GM03348 (cell line): ENCODE measurements around the gene FRS2.
"Not testable (repeated sequence)": the region's sequence is repeated elsewhere in the genome, so short reads cannot be mapped to it uniquely, and the experiment has no call there.

ENCODE experiments used
- DNase-seq: peaks from one replicate; pipeline ENCODE4 v3.0.0; 2012; ENCODE audit warnings: low spot score

The FRS2 gene

GRCh38 chr12:69470189-69471075 is at the start of gene FRS2:
Gene FRS2, plus strand, starts transcription at chr12:69470388. Its CDS starts 98,643 bp downstream, at chr12:69569031.
- DNase-seq, result peak; percentile 97

DNA sequence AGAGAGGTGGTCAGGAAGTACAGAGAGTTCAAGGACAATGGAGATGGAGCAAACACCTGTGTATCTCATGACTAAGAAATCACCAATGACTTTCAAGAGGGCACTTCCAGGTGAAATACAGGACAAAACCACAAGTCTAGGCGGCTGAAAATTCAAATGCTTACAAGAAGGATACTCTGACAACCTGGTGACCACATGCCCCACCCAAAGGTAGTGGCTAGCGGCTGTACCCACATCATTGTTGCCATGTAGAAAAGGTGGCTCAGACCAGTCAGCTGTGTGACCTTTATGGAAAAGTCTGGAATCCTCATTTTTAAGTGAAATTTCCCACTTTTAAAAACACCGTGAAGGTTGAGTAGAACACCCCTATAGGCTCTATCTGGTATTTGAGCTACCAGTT is 48.6 kb upstream of the FRS2 start:
- DNase-seq, result no peak

- DNase-seq, result no peak
These were observed 46.9 kb upstream of the FRS2 start for GRCh38 chr12:69423037-69423905.

DNA sequence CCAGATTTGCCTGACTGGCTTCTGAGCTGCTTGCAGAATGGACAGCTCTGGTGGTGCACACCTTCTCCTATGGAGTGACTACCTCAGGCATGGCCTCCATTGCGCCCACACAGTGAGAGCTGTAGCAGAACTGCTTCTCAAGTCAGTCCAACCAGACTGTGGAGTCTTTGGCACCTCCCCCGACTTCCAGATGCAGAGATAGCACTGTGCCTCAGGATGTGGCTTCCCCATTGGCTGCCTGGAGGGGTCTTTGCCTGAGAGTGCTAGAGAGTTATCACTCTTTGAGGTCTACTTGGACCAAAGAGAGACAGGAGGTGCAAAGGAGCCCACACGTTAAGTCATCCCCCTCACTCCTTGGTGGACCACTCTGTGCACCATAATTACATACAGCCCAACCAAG is 44.8 kb upstream of the FRS2 start:
- DNase-seq, result no peak

- no peak for DNase-seq
These were observed 41.7 kb upstream of the FRS2 start for GRCh38 chr12:69428351-69429073.

- DNase-seq, result no peak
These were observed 39.1 kb upstream of the FRS2 start for GRCh38 chr12:69430942-69431590.

GRCh38 chr12:69431591-69432222 is 38.5 kb upstream of the FRS2 start:
- no peak for DNase-seq

GRCh38 chr12:69433653-69434052 is 36.5 kb upstream of the FRS2 start:
- no peak for DNase-seq

- peak; percentile 21 for DNase-seq
These were observed 34.5 kb upstream of the FRS2 start for GRCh38 chr12:69435644-69436043.

DNA sequence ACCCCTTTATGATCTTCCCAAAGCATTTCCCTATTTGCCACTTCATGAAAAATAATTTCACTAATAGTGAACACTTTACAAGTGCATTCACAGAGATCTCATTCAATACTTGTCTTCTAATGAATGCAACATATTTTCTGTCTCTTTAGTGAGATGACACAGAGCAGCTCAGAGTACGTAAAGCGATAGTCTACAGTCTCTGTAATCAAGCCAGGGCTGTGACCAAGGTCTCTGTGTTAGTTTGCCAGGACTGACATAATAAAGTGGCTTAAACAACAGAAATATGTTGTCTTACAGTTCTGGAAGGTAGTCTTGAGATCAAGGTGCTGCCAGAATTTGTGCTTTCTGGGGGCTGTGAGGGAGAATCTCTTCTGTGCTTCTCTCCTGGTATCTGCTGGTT is 33.1 kb upstream of the FRS2 start:
- DNase-seq, result no peak

DNA sequence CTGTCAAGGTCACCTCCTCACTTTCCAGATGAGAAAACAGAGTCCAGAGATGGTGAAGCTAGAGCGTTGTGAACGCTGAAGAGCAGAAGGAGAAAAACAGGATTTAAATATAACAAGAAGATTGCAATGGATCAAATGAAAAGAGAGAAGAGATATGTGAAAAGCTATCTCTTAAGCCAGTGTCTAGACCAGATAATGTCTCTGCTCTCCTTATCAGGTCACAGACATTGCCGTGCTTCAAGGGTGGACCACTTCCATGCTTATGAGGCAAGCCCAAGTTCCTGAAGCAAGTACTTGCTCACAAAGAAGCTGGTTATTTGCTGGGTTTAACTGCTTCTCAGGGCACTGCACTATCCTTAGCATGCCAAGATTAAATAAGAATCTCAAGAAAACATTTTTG is 31.6 kb upstream of the FRS2 start:
- no peak for DNase-seq

DNA sequence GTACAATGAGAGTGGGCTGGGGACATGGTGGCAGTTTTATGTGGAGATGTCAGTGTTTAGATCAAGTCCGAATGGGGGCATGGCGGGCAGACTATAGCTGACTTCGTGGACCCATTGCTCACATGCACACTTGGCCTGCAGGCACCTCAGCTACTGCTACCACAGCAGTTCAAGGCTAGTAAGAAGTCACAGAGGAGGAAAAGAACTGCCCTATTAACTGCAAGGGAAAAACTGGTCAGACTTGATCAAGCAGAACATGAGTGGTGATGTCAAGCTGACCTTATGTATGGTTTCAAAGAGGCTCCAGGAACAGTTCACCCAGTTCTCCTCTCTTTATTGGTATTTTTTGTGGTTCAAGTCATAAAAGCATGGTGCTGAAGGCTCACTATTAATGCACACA is 30.2 kb upstream of the FRS2 start:
- no peak for DNase-seq

- no peak for DNase-seq
These were observed 29.3 kb upstream of the FRS2 start for GRCh38 chr12:69440886-69441285.

DNA sequence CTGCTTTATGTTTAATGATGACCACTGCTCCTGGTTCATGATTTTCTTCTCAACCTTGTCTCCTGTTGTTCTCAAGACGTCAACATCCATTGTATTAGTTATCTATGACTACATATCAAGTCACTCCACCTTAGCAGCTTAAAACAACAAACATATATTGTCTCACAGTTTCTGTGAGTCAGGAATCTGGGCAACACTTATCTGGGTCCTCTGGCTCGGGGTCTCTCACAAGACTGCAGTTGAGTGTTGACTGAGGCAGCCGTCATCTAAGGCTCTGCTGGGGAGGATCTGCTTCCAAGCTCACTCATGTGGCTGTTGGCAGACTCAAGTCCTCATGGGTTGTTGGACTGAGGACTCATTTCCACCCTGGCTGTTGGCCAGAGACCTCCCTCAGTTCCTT is 27.3 kb upstream of the FRS2 start:
- no peak for DNase-seq

GRCh38 chr12:69443916-69444315 is 26.3 kb upstream of the FRS2 start:
- DNase-seq, result no peak

GRCh38 chr12:69447892-69448291 is 22.3 kb upstream of the FRS2 start:
- no peak for DNase-seq

DNA sequence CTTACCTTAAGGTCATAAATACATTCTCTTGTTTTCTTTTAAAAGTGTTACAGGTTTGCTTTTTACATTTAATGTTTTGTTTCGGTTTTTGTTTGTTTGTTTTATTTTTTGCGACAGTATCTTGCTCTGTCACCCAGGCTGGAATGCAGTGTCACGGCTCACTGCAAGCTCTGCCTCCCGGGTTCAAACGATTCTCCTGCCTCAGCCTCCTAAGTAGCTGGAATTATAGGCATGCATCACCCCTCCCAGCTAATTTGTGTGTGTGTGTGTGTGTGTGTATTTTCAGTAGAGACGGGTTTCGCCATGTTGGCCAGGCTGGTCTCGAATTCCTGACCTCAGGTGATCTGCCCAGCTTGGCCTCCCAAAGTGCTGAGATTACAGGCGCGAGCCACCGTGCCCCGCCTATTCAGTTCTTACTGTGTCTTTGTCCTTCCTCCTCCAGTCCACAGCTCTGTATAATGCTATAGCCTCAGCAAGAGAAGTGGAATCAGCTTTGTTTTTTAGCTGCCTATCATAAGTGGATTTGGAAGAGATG is 17.5 kb upstream of the FRS2 start:
- DNase-seq, result not testable (repeated sequence)

DNA sequence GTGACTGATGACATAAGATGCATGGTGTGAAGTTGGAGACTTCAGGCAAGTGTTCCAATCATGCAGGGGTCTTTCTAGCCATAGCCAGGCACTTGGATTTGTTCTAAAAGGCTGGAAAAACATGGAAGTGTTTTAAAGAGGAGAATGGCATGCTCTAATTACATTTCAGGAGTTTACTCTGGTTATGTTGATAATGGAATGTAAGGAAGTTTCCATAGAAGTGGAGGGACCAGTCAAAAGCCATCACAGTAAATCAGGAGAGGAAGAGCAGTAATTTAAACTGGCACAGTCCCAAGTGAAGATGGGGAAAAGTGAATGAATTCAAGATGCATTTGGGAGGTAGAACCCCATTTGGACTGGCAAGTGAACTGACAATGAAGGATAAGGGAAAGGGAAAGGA is 13.9 kb upstream of the FRS2 start:
- DNase-seq, result no peak

DNA sequence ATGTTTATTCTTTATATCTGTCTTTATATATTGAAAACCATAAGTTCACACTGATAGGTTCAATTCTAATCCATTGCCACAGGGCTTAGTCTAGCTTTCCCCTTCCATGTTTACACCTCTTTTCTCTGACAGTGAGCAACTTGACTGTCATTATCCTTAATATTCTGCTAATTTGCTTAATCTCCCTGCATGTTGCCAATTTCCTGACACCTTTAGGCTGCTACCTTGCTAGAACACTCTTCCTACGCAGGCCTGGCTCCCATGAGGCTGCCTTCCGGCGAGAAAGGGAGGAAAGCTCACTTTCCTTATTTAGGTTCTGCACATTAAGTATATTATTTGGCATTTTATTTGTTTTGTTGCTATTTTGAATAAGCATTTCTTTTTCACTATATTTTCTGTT is 12.8 kb upstream of the FRS2 start:
- no peak for DNase-seq

DNA sequence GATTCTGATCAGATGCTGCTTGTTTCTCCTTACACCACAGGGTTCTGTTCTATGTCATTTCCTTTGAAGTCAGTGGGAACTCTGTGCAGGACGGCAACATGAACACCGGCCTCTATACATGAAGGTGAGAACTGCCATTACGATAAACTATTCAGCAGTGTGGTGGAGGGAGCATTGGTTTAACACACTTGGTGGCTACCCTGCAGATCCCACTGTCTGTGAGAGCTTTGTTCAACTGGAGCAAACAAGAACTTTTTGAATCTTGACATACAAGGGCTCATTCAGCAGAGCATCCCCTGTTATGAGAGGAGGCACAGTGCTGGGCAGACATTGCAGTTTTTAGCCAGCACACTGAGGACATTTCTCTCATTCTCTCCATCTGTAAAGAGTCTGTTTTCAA is 10.7 kb upstream of the FRS2 start:
- DNase-seq, result no peak

DNA sequence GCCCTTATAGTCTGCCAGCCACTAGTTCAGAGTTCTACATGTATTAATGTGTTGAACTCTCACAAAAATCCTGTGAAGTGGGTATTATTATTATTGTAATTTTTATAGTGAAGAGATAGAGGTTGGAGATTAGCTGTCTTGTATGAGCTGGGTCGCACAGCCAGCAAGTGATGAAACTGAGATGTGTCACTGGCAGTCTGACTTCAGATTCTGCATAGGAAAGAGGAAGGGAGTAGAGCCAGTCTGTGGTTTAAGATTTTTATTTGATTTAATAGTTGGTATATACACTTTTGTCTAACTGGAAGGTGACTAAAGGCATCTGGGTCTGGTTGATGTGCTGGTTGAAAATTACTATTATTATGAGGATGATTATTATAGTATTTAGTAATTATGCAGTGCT is 5.8 kb upstream of the FRS2 start:
- no peak for DNase-seq
